ENCODE results near the gene C19orf18.
"Not testable (repeated sequence)": the region's sequence is repeated elsewhere in the genome, so short reads cannot be mapped to it uniquely, and the experiment has no call there.

The C19orf18 gene

GRCh38 chr19:57927587-57927986 is 46.7 kb downstream of the C19orf18 start:
- H3K27ac Mint-ChIP-seq = no peak overlapping the region
- peaks cover 10% of the 10 kb centered on the region for H3K36me3 Mint-ChIP-seq (ENCODE audit: low read depth)
- H3K4me3 Mint-ChIP-seq = no peak overlapping the region
- no peaks in the 10 kb centered on the region for H3K27me3 Mint-ChIP-seq (ENCODE audit: low read depth)
- no peak for DNase-seq (ENCODE audit: low spot score)
- no peaks in the 10 kb centered on the region for H3K4me1 Mint-ChIP-seq (ENCODE audit: low read depth)
- peaks cover 51% of the 10 kb centered on the region for H3K9me3 Mint-ChIP-seq

- H3K36me3 Mint-ChIP-seq (ENCODE audit: low read depth) = peaks cover 49% of the 10 kb centered on the region
- DNase-seq (ENCODE audit: low spot score) = peak; percentile 86
- peak within 1 kb of the TSS; percentile 94 for H3K27ac Mint-ChIP-seq
- H3K4me3 Mint-ChIP-seq = peak within 1 kb of the TSS; percentile 93
- not testable (repeated sequence) for H3K27me3 Mint-ChIP-seq (ENCODE audit: low read depth)
- peaks cover 13% of the 10 kb centered on the region for H3K4me1 Mint-ChIP-seq (ENCODE audit: low read depth)
- H3K9me3 Mint-ChIP-seq = peaks cover 64% of the 10 kb centered on the region
Measured at GRCh38 chr19:57916168-57916995, 58.0 kb downstream of the C19orf18 start, which contains the start of gene ZNF417. Gene ZNF417 (minus strand): TSS chr19:57916592. CDS start chr19:57916411, 181 bp downstream.

GRCh38 chr19:57914531-57914930 is 59.8 kb downstream of the C19orf18 start:
- peak overlapping the region; percentile 93 for H3K4me3 Mint-ChIP-seq
- no peak overlapping the region for H3K27ac Mint-ChIP-seq
- H3K36me3 Mint-ChIP-seq (ENCODE audit: low read depth) = peaks cover 62% of the 10 kb centered on the region
- no peak for DNase-seq (ENCODE audit: low spot score)
- no peaks in the 10 kb centered on the region for H3K27me3 Mint-ChIP-seq (ENCODE audit: low read depth)
- peaks cover 13% of the 10 kb centered on the region for H3K4me1 Mint-ChIP-seq (ENCODE audit: low read depth)
- H3K9me3 Mint-ChIP-seq = peaks cover 60% of the 10 kb centered on the region

All from T-helper 2 cell treated with Interferon-gamma antibody and Interleukin-4, amounts not matched to agents 5 μg/mL and 100 μg/mL, for 36 hours (primary cell).